ENCODE measurements around the gene RPS23. TPM values are rescaled to one million over a fixed set of nuclear protein-coding genes. Genes with fewer than 3 reads are reported as not detected.

RPS23 gene
- total RNA-seq, 2 experiments from 2014 or later, result 2,952 to 3,790 TPM

- Histone ChIP-seq H2AFZ (ENCODE audit: low read length) (no peak overlapping the region), H3K9me2 (ENCODE audit: insufficient read depth, low read length) (no peaks in the 10 kb centered on the region), H3K9me3 (ENCODE audit: low read length) (no peaks in the 10 kb centered on the region), H3K4me3 (ENCODE audit: low read depth, low read length, poor library complexity, severe bottlenecking) (no peak overlapping the region), H3K36me3 (ENCODE audit: insufficient read depth, low read length) (no peaks in the 10 kb centered on the region), H3K27ac (ENCODE audit: low read depth, low read length, poor library complexity, severe bottlenecking) (no peak overlapping the region), H3K79me2 (ENCODE audit: insufficient read depth, low read depth, low read length) (no peaks in the 10 kb centered on the region), H4K20me1 (ENCODE audit: insufficient read depth, low read length) (no peaks in the 10 kb centered on the region), H3K4me2 (ENCODE audit: low read length) (no peak overlapping the region), H3K4me1 (ENCODE audit: insufficient read depth, low read length, poor library complexity, severe bottlenecking) (no peaks in the 10 kb centered on the region)
- POLR2A ChIA-PET, result interaction anchor here (1.1 to 2.8 kb wide), 2 partner anchors 9 to 17 kb away, joined by 4 to 9 read pairs; partner anchors contain the start of gene RPS23
- no peak for TF ChIP-seq CTCF (conservative IDR thresholded peaks at IDR 0.05; ENCODE audit: low read length)
- no peak for TF ChIP-seq EZH2phosphoT487 (IDR thresholded peaks at IDR 0.05; ENCODE audit: borderline replicate concordance, low read depth, low read length)
- intact Hi-C loops (cut with micrococcal nuclease; ENCODE audit: unreplicated experiment), result no loop called here
- no TSS peak for BruUV-seq (replicated peaks)
- CTCF ChIA-PET (ENCODE audit: unreplicated experiment), result no interaction called here
- no peak for DNase-seq (ENCODE audit: low spot score)
Measured at GRCh38 chr5:82287625-82288024, 9.5 kb upstream of the RPS23 start.

GRCh38 chr5:82285206-82285605, 7.1 kb upstream of the RPS23 start:
- no peak for TF ChIP-seq EZH2phosphoT487 (IDR thresholded peaks at IDR 0.05; ENCODE audit: borderline replicate concordance, low read depth, low read length)
- no peak for TF ChIP-seq CTCF (conservative IDR thresholded peaks at IDR 0.05; ENCODE audit: low read length)
- no peaks in the 10 kb centered on the region for H3K9me3 ChIP-seq (ENCODE audit: low read length)
- no TSS peak for BruUV-seq (replicated peaks)
- DNase-seq (ENCODE audit: low spot score), result no peak
- no peaks in the 10 kb centered on the region for H3K79me2 ChIP-seq (ENCODE audit: insufficient read depth, low read depth, low read length)
- CTCF ChIA-PET (ENCODE audit: unreplicated experiment), result no interaction called here
- POLR2A ChIA-PET, result no interaction called here
- intact Hi-C loops (cut with micrococcal nuclease; ENCODE audit: unreplicated experiment), result no loop called here
- H3K4me2 ChIP-seq (ENCODE audit: low read length), result no peak overlapping the region
- no peaks in the 10 kb centered on the region for H4K20me1 ChIP-seq (ENCODE audit: insufficient read depth, low read length)
- H3K36me3 ChIP-seq (ENCODE audit: insufficient read depth, low read length), result no peaks in the 10 kb centered on the region
- H3K4me3 ChIP-seq (ENCODE audit: low read depth, low read length, poor library complexity, severe bottlenecking), result no peak overlapping the region
- H3K9me2 ChIP-seq (ENCODE audit: insufficient read depth, low read length), result no peaks in the 10 kb centered on the region
- no peak overlapping the region for H2AFZ ChIP-seq (ENCODE audit: low read length)
- H3K27ac ChIP-seq (ENCODE audit: low read depth, low read length, poor library complexity, severe bottlenecking), result no peak overlapping the region
- no peaks in the 10 kb centered on the region for H3K4me1 ChIP-seq (ENCODE audit: insufficient read depth, low read length, poor library complexity, severe bottlenecking)

GRCh38 chr5:82283893-82284292, 5.7 kb upstream of the RPS23 start:
- Histone ChIP-seq H3K4me2 (ENCODE audit: low read length) (no peak overlapping the region), H2AFZ (ENCODE audit: low read length) (no peak overlapping the region), H3K27ac (ENCODE audit: low read depth, low read length, poor library complexity, severe bottlenecking) (no peak overlapping the region), H3K36me3 (ENCODE audit: insufficient read depth, low read length) (no peaks in the 10 kb centered on the region), H3K4me1 (ENCODE audit: insufficient read depth, low read length, poor library complexity, severe bottlenecking) (peaks cover 5% of the 10 kb centered on the region), H3K79me2 (ENCODE audit: insufficient read depth, low read depth, low read length) (peaks cover 4% of the 10 kb centered on the region; the same call in 1 of the 2 replicates), H4K20me1 (ENCODE audit: insufficient read depth, low read length) (no peaks in the 10 kb centered on the region), H3K9me2 (ENCODE audit: insufficient read depth, low read length) (no peaks in the 10 kb centered on the region), H3K9me3 (ENCODE audit: low read length) (no peaks in the 10 kb centered on the region), H3K4me3 (ENCODE audit: low read depth, low read length, poor library complexity, severe bottlenecking) (no peak overlapping the region)
- no peak for TF ChIP-seq EZH2phosphoT487 (IDR thresholded peaks at IDR 0.05; ENCODE audit: borderline replicate concordance, low read depth, low read length)
- no peak for TF ChIP-seq CTCF (conservative IDR thresholded peaks at IDR 0.05; ENCODE audit: low read length)
- CTCF ChIA-PET (ENCODE audit: unreplicated experiment), result no interaction called here
- BruUV-seq (replicated peaks), result no TSS peak
- no peak for DNase-seq (ENCODE audit: low spot score)
- POLR2A ChIA-PET, result interaction anchor here (0.6 to 0.7 kb wide), 2 partner anchors 180 to 981 kb away, joined by 3 to 6 read pairs; no protein-coding TSS in a partner anchor
- intact Hi-C loops (cut with micrococcal nuclease; ENCODE audit: unreplicated experiment), result no loop called here
